Esophagus squamous epithelium (tissue), 4 donors: ENCODE results near the gene TEKT5.

Experiments used
- CTCF ChIP-seq, 6 experiments: fragments of 450-650 bp in 4 of 6; fragments of 200-600 bp in 2 of 6; sonication (generic) in 2 of 6; IDR thresholded peaks; one replicate each; pipeline ENCODE4 v1.5.1; 2016 to 2019; ENCODE audit warnings: antibody characterized with exemption in 6 of 6, mild to moderate bottlenecking in 4 of 6, moderate library complexity in 4 of 6
- POLR2A ChIP-seq, 4 donors: fragments of 450-650 bp; IDR thresholded peaks; one replicate each; pipeline ENCODE4 v1.6.1; 2017; ENCODE audit warnings: antibody characterized with exemption in 4 of 4, mild to moderate bottlenecking in 4 of 4, moderate library complexity in 3 of 4

- TF ChIP-seq POLR2A (IDR thresholded peaks at IDR 0.05) (no peak), CTCF (IDR thresholded peaks at IDR 0.05) (no peak)
These were observed 84.1 kb downstream of the TEKT5 start for GRCh38 chr16:10610499-10611184.
